ENCODE results near the gene CALN1. TPM values are rescaled to one million over a fixed set of nuclear protein-coding genes. Genes with fewer than 3 reads are reported as not detected.

CALN1 gene
- total and polyA plus RNA-seq, 2 of the 8 experiments (the other 6 are each of a cell fraction or from before 2014, with no cell fraction given), result 6.4 to 15.2 TPM

GRCh38 chr7:72268090-72268489 is 144.0 kb downstream of the CALN1 start:
- 59% methylated on average over 2 of the region's 2 CpGs; no CpG with 5 or more reads in 1 of the 2 experiments for whole genome bisulfite sequencing, 2 experiments (ENCODE audit: extremely low coverage in 1 of 2, insufficient coverage in 1 of 2, insufficient read length in 1 of 2, insufficient replicate concordance in 2 of 2, low coverage in 1 of 2, low lambda C conversion rate in 2 of 2, missing lambda C conversion rate in 1 of 2)
- CTCF ChIA-PET (ENCODE audit: partially characterized antibody), result interaction anchor here (0.5 to 5.1 kb wide), 5 partner anchors 12 to 909 kb away, joined by 3 to 26 read pairs (median 4); no protein-coding TSS in a partner anchor
- TF ChIP-seq, protein P1, sequence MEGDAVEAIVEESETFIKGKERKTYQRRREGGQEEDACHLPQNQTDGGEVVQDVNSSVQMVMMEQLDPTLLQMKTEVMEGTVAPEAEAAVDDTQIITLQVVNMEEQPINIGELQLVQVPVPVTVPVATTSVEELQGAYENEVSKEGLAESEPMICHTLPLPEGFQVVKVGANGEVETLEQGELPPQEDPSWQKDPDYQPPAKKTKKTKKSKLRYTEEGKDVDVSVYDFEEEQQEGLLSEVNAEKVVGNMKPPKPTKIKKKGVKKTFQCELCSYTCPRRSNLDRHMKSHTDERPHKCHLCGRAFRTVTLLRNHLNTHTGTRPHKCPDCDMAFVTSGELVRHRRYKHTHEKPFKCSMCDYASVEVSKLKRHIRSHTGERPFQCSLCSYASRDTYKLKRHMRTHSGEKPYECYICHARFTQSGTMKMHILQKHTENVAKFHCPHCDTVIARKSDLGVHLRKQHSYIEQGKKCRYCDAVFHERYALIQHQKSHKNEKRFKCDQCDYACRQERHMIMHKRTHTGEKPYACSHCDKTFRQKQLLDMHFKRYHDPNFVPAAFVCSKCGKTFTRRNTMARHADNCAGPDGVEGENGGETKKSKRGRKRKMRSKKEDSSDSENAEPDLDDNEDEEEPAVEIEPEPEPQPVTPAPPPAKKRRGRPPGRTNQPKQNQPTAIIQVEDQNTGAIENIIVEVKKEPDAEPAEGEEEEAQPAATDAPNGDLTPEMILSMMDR (IDR thresholded peaks at IDR 0.05; ENCODE audit: control extremely low read depth in 1 of 3, insufficient read depth in 1 of 3, low read depth in 1 of 3, low read length in 3 of 3), result no peak
- TF ChIP-seq SIN3A (conservative IDR thresholded peaks at IDR 0.05 in 1 of 2, IDR thresholded peaks at IDR 0.05 in 1 of 2; ENCODE audit: low read depth in 1 of 2, low read length in 2 of 2), result no peak
- TF ChIP-seq E2F6 (IDR thresholded peaks at IDR 0.05), result no peak
- TF ChIP-seq, protein P2, sequence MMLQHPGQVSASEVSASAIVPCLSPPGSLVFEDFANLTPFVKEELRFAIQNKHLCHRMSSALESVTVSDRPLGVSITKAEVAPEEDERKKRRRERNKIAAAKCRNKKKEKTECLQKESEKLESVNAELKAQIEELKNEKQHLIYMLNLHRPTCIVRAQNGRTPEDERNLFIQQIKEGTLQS (IDR thresholded peaks at IDR 0.05; ENCODE audit: insufficient read depth, low read depth, low read length), result no peak
- no peak for TF ChIP-seq MAFK (IDR thresholded peaks at IDR 0.05; ENCODE audit: low read depth, low read length)
- no peak for TF ChIP-seq EP300 (IDR thresholded peaks at IDR 0.05; ENCODE audit: borderline replicate concordance in 1 of 2, low read depth in 2 of 2, low read length in 2 of 2)
- TF ChIP-seq KDM5A (IDR thresholded peaks at IDR 0.05; ENCODE audit: low read length), result no peak
- no peak for TF ChIP-seq TCF12 (IDR thresholded peaks at IDR 0.05; ENCODE audit: low read depth, low read length)
- no peak for TF ChIP-seq RBBP5 (IDR thresholded peaks at IDR 0.05; ENCODE audit: borderline replicate concordance, low read depth, low read length)

More at GRCh38 chr7:72268090-72268489, 144.0 kb downstream of the CALN1 start:
- H3K9ac ChIP-seq (replicated peaks in 1 of 4; ENCODE audit: extremely low read depth in 1 of 4, low read depth in 3 of 4, low read length in 3 of 4), result no peak overlapping the region
- no peak overlapping the region for H4K5ac ChIP-seq (ENCODE audit: insufficient read length, low read depth, low read length)
- POLR2A ChIA-PET (ENCODE audit: partially characterized antibody), result interaction anchor here (0.6 to 1.3 kb wide), 5 partner anchors 11 to 1898 kb away, joined by 3 to 4 read pairs (median 3); no protein-coding TSS in a partner anchor
- H3K4me2 ChIP-seq (ENCODE audit: insufficient read depth in 1 of 2, low read depth in 2 of 2, low read length in 2 of 2), result 0 out of 4 replicates have a peak overlapping the region, but pooled peaks of 1 of the 2 experiments have one; percentile 22
- no peak overlapping the region for H3K4me3 ChIP-seq (ENCODE audit: extremely low read depth in 1 of 4, insufficient read depth in 2 of 4, low read depth in 3 of 4, low read length in 4 of 4)
- H3K4ac ChIP-seq (replicated peaks; ENCODE audit: insufficient read length, low read depth, low read length), result no peak overlapping the region
- no peak overlapping the region for H3K14ac ChIP-seq (ENCODE audit: insufficient read length)
- H3K9me3 ChIP-seq (ENCODE audit: insufficient read depth in 2 of 2, low read depth in 1 of 2, low read length in 1 of 2), result no peaks in the 10 kb centered on the region
- H2BK12ac ChIP-seq (ENCODE audit: low read depth, low read length), result no peak overlapping the region
- no peaks in the 10 kb centered on the region for H3K79me1 ChIP-seq (ENCODE audit: low read depth, low read length)
- H4K91ac ChIP-seq (replicated peaks; ENCODE audit: insufficient read length, low read length), result no peak overlapping the region
- H2BK120ac ChIP-seq (replicated peaks; ENCODE audit: low read depth, low read length), result no peak overlapping the region
- peaks cover 11 to 25% (median 18%) of the 10 kb centered on the region in 4 experiments for H3K4me1 ChIP-seq (replicated peaks in 1 of 4; ENCODE audit: control insufficient read depth in 3 of 4, insufficient read depth in 4 of 4, low read length in 3 of 4)
- no peak overlapping the region for H3K23ac ChIP-seq (ENCODE audit: insufficient read length)
- H3K79me2 ChIP-seq (ENCODE audit: control insufficient read depth in 1 of 2, insufficient read depth in 2 of 2, low read length in 2 of 2), result no peaks in the 10 kb centered on the region; a peak in 1 of 4 replicates
- H2BK5ac ChIP-seq (ENCODE audit: low read depth, low read length), result no peak overlapping the region
- no peak overlapping the region for H2AK5ac ChIP-seq (ENCODE audit: low read depth, low read length)
- H3K27me3 ChIP-seq (replicated peaks in 1 of 4; ENCODE audit: control insufficient read depth in 3 of 4, extremely low read depth in 1 of 4, insufficient read depth in 3 of 4, low read length in 3 of 4), result no peaks in the 10 kb centered on the region
- H3K56ac ChIP-seq (replicated peaks; ENCODE audit: insufficient read length, low read depth, low read length), result no peak overlapping the region
- H3K18ac ChIP-seq (ENCODE audit: extremely low read depth, low read length), result no peak overlapping the region
- H4K8ac ChIP-seq (ENCODE audit: extremely low read depth, insufficient read depth, low read length), result no peak overlapping the region
- peaks cover 1% of the 10 kb centered on the region; the same call in 1 of the 2 replicates for H3K23me2 ChIP-seq (ENCODE audit: low read depth, low read length)
- peaks cover 0 to 3% (median 0%) of the 10 kb centered on the region in 4 experiments; a peak in 1 of 8 replicates for H3K36me3 ChIP-seq (ENCODE audit: control insufficient read depth in 2 of 4, insufficient read depth in 4 of 4, low read length in 3 of 4)
- FAIRE-seq (peak; percentile 50), DNase-seq (ENCODE audit: low read depth in 1 of 2, low spot score in 2 of 2) (no peak)
- no peak overlapping the region for H2BK15ac ChIP-seq (ENCODE audit: low read length)
- H2AFZ ChIP-seq (ENCODE audit: low read length), result no peak overlapping the region
- no peaks in the 10 kb centered on the region for H4K20me1 ChIP-seq (replicated peaks in 1 of 2; ENCODE audit: control insufficient read depth in 1 of 2, insufficient read depth in 2 of 2, low read length in 2 of 2)
- H3K27ac ChIP-seq (ENCODE audit: low read depth, low read length), result no peak overlapping the region
- H2BK20ac ChIP-seq (ENCODE audit: low read length), result no peak overlapping the region

All from H1 (cell line).